ENCODE results near the gene COX4I1. TPM values are rescaled to one million over a fixed set of nuclear protein-coding genes. Genes with fewer than 3 reads are reported as not detected.

The COX4I1 gene
- total and polyA plus RNA-seq, 2 of the 8 experiments (the other 6 are each of a cell fraction or from before 2014, with no cell fraction given): 507 to 707 TPM

DNA sequence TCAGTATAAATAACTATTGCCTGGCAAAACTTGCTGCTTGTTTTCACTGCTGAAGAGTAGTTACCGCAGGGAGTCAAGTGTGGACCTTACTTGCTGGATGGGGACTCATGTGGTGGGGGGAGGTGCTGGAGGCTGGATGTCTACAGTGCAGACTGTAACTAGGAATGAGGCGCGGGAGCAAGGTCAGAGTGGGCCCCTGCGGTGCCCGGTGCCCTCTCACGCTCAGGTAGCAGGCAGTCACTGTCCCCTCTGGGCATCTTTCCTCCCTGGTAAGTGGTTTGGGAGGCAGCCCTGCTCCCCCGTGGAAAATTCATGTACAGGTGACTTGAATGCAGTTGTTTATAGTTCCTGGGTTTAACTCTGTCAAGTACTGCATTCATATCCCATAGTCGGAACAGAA is 4.8 kb upstream of the COX4I1 start:
- Histone ChIP-seq H3K79me2 (ENCODE audit: control insufficient read depth in 1 of 2, insufficient read depth in 2 of 2, low read length in 2 of 2) (peaks cover 34 to 94% of the 10 kb centered on the region in 2 experiments), H2BK120ac (replicated peaks; ENCODE audit: low read depth, low read length) (no peak overlapping the region), H2AFZ (ENCODE audit: low read length) (no peak overlapping the region), H3K79me1 (ENCODE audit: low read depth, low read length) (peaks cover 21% of the 10 kb centered on the region), H3K56ac (replicated peaks; ENCODE audit: insufficient read length, low read depth, low read length) (no peak overlapping the region), H4K8ac (ENCODE audit: extremely low read depth, insufficient read depth, low read length) (no peak overlapping the region), H2BK12ac (ENCODE audit: low read depth, low read length) (no peak overlapping the region), H3K23ac (ENCODE audit: insufficient read length) (no peak overlapping the region), H2BK5ac (ENCODE audit: low read depth, low read length) (no peak overlapping the region), H3K4me1 (replicated peaks in 1 of 4; ENCODE audit: control insufficient read depth in 3 of 4, insufficient read depth in 4 of 4, low read length in 3 of 4) (peaks cover 0 to 3% (median 0%) of the 10 kb centered on the region in 4 experiments; a peak in 1 of 7 replicates), H3K9ac (replicated peaks in 1 of 4; ENCODE audit: extremely low read depth in 1 of 4, low read depth in 3 of 4, low read length in 3 of 4) (no peak overlapping the region), H2BK20ac (ENCODE audit: low read length) (no peak overlapping the region), H3K4me3 (ENCODE audit: extremely low read depth in 1 of 4, insufficient read depth in 2 of 4, low read depth in 3 of 4, low read length in 4 of 4) (no peak overlapping the region), H3K14ac (ENCODE audit: insufficient read length) (no peak overlapping the region), H3K23me2 (ENCODE audit: low read depth, low read length) (peaks cover 6% of the 10 kb centered on the region), H3K9me3 (ENCODE audit: insufficient read depth in 2 of 2, low read depth in 1 of 2, low read length in 1 of 2) (peaks cover 0 to 2% of the 10 kb centered on the region in 2 experiments; a peak in 1 of 4 replicates), H3K36me3 (ENCODE audit: control insufficient read depth in 2 of 4, insufficient read depth in 4 of 4, low read length in 3 of 4) (peaks cover 4 to 40% (median 13%) of the 10 kb centered on the region in 4 experiments; a peak in 5 of 8 replicates), H4K5ac (ENCODE audit: insufficient read length, low read depth, low read length) (no peak overlapping the region), H4K20me1 (replicated peaks in 1 of 2; ENCODE audit: control insufficient read depth in 1 of 2, insufficient read depth in 2 of 2, low read length in 2 of 2) (peaks cover 6 to 18% of the 10 kb centered on the region in 2 experiments), H3K27ac (ENCODE audit: low read depth, low read length) (no peak overlapping the region), H3K4ac (replicated peaks; ENCODE audit: insufficient read length, low read depth, low read length) (no peak overlapping the region), H3K4me2 (ENCODE audit: insufficient read depth in 1 of 2, low read depth in 2 of 2, low read length in 2 of 2) (no peak overlapping the region), H2BK15ac (ENCODE audit: low read length) (no peak overlapping the region), H2AK5ac (ENCODE audit: low read depth, low read length) (no peak overlapping the region), H3K18ac (ENCODE audit: extremely low read depth, low read length) (no peak overlapping the region), H3K27me3 (replicated peaks in 1 of 4; ENCODE audit: control insufficient read depth in 3 of 4, extremely low read depth in 1 of 4, insufficient read depth in 3 of 4, low read length in 3 of 4) (no peaks in the 10 kb centered on the region), H4K91ac (replicated peaks; ENCODE audit: insufficient read length, low read length) (no peak overlapping the region)
- ChIA-PET CTCF (ENCODE audit: partially characterized antibody) (interaction anchor here (1.7 to 1.8 kb wide), 2 partner anchors 27 to 76 kb away, joined by 4 to 5 read pairs; no protein-coding TSS in a partner anchor), POLR2A (ENCODE audit: partially characterized antibody) (interaction anchor here (1.5 to 2.1 kb wide), 2 partner anchors 11 to 16 kb away, joined by 6 read pairs; no protein-coding TSS in a partner anchor)
- DNase-seq (ENCODE audit: low read depth in 1 of 2, low spot score in 2 of 2) (no peak), FAIRE-seq (no peak)
- 94% methylated on average over 8 of the region's 8 CpGs; no CpG with 5 or more reads in 1 of the 2 experiments for WGBS, 2 experiments (ENCODE audit: extremely low coverage in 1 of 2, insufficient coverage in 1 of 2, insufficient read length in 1 of 2, insufficient replicate concordance in 2 of 2, low coverage in 1 of 2, low lambda C conversion rate in 2 of 2, missing lambda C conversion rate in 1 of 2)
- TF ChIP-seq CHD1 (IDR thresholded peaks at IDR 0.05; ENCODE audit: low read depth, low read length): no peak
- TF ChIP-seq ASH2L (IDR thresholded peaks at IDR 0.05; ENCODE audit: low read length): no peak
